Measurements from ENCODE around the gene TYSND1. TPM values are rescaled to one million over a fixed set of nuclear protein-coding genes. Genes with fewer than 3 reads are reported as not detected.
A peak's percentile ranks its signal among the peaks of the same experiment; 100 is the strongest.
"Not testable (repeated sequence)": the region's sequence is repeated elsewhere in the genome, so short reads cannot be mapped to it uniquely, and the experiment has no call there.

The TYSND1 gene
- total RNA-seq: 10 to 100 TPM; 12.5 to 13.0 TPM

DNA sequence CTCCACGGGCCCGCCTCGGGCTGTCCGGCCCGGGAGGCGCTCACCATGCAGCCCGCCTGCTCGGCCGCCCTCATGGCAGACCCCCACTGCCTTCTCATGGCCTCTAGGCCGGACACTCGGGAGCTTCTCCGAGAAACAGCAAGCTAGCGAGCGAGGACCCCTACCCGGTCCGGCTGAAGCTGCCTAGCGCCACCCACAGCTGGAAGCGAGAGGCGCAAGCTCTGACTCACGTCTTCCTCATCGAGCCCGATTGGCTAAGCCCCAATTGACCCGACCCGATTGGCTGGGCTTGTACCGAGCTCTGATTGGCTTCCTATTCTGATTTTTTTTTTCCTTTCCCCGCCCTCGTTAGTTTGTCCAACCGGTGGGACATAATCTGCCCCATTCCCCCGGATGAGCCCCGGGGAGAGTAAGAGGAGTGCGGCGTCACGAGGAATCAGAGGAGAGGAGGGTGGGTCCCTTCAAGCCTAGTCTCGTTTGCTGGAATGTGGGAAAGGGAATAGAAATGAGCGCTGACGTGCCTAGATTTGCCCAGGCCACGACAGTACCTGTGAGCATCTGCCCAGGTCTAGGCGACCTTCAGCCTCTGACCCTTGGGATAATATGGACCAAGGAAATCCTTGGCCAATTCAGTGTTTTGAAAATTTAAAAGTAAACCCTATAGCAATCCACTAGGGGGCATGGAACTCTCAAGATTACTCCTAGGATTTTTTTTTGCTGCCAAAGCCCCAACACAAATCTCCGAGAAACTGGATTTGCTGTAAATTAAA is at the start of gene TYSND1:
Gene TYSND1 (minus strand): TSS at position 212 of the 770 bp plus-strand sequence. CDS start 114 bp downstream, at position 98.
- no peaks in the 10 kb centered on the region for H3K27me3 Mint-ChIP-seq (ENCODE audit: low read depth)
- intact Hi-C loops (cut with micrococcal nuclease): loop anchor here (1.0 to 2.0 kb wide), 13 partner anchors 8 to 257 kb away; partner anchors contain the start of genes LRRC20, PPA1 and SAR1A
- H3K27ac Mint-ChIP-seq: peak within 1 kb of the TSS; percentile 93
- peaks cover 19% of the 10 kb centered on the region for H3K36me3 Mint-ChIP-seq (ENCODE audit: low read depth)
- CTCF ChIA-PET: interaction anchor here (0.6 to 4.7 kb wide), 45 partner anchors 9 to 309 kb away, joined by 3 to 69 read pairs (median 5); partner anchors contain the start of genes AIFM2 and SAR1A
- no peaks in the 10 kb centered on the region for H3K9me3 Mint-ChIP-seq
- peak; percentile 97 for DNase-seq
- H3K4me1 Mint-ChIP-seq (ENCODE audit: low read depth): peaks cover 33% of the 10 kb centered on the region
- H3K4me3 Mint-ChIP-seq: peak within 1 kb of the TSS; percentile 90

DNA sequence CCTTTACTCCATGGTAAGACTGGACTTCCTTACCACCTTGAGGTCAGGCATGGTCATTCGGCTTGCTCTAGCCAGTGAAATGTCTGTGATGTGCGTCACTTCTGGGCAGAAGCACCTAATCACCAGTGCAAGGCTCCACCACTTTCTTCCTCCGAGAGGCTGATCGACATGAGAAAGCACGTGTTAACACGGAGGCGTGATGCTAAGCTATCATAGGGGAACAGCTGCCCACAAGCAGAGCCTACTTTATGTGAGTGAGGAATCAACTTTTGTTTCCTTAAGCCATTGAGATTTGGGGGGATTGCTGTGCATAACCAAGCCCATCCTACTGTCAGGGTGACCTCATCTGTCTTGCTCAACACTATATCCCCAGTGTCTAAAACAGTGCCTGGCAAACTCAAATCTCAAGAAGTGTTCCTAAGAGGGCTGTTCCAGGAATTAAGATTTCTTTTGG is 46.9 kb upstream of the TYSND1 start:
- Mint-ChIP-seq H3K4me1 (ENCODE audit: low read depth) (peaks cover 4% of the 10 kb centered on the region), H3K9me3 (no peaks in the 10 kb centered on the region), H3K27me3 (ENCODE audit: low read depth) (no peaks in the 10 kb centered on the region), H3K27ac (no peak overlapping the region), H3K4me3 (no peak overlapping the region), H3K36me3 (ENCODE audit: low read depth) (peaks cover 5% of the 10 kb centered on the region)
- no peak for DNase-seq
- CTCF ChIA-PET: interaction anchor here (0.6 to 1.8 kb wide), 6 partner anchors 11 to 318 kb away, joined by 3 to 8 read pairs (median 4); partner anchors contain the start of gene TYSND1
- intact Hi-C loops (cut with micrococcal nuclease): no loop called here

- Mint-ChIP-seq H3K4me3 (no peak overlapping the region), H3K36me3 (ENCODE audit: low read depth) (peaks cover 2% of the 10 kb centered on the region), H3K9me3 (no peaks in the 10 kb centered on the region), H3K4me1 (ENCODE audit: low read depth) (peaks cover 2% of the 10 kb centered on the region), H3K27ac (no peak overlapping the region), H3K27me3 (ENCODE audit: low read depth) (no peaks in the 10 kb centered on the region)
- CTCF ChIA-PET: interaction anchor here (0.6 to 1.8 kb wide), 5 partner anchors 12 to 319 kb away, joined by 3 to 8 read pairs (median 4); partner anchors contain the start of gene TYSND1
- intact Hi-C loops (cut with micrococcal nuclease): no loop called here
- DNase-seq: no peak
These were observed 45.9 kb upstream of the TYSND1 start for GRCh38 chr10:70192326-70192968.

- no peak overlapping the region for H3K27ac Mint-ChIP-seq
- no peaks in the 10 kb centered on the region for H3K36me3 Mint-ChIP-seq (ENCODE audit: low read depth)
- H3K9me3 Mint-ChIP-seq: no peaks in the 10 kb centered on the region
- H3K4me3 Mint-ChIP-seq: no peak overlapping the region
- CTCF ChIA-PET: interaction anchor here (1.3 kb wide), 1 partner anchor 75 kb away, joined by 3 read pairs; no protein-coding TSS in a partner anchor
- intact Hi-C loops (cut with micrococcal nuclease): no loop called here
- H3K27me3 Mint-ChIP-seq (ENCODE audit: low read depth): no peaks in the 10 kb centered on the region
- no peaks in the 10 kb centered on the region for H3K4me1 Mint-ChIP-seq (ENCODE audit: low read depth)
- no peak for DNase-seq
These were observed 45.4 kb upstream of the TYSND1 start for GRCh38 chr10:70191972-70192305.

DNA sequence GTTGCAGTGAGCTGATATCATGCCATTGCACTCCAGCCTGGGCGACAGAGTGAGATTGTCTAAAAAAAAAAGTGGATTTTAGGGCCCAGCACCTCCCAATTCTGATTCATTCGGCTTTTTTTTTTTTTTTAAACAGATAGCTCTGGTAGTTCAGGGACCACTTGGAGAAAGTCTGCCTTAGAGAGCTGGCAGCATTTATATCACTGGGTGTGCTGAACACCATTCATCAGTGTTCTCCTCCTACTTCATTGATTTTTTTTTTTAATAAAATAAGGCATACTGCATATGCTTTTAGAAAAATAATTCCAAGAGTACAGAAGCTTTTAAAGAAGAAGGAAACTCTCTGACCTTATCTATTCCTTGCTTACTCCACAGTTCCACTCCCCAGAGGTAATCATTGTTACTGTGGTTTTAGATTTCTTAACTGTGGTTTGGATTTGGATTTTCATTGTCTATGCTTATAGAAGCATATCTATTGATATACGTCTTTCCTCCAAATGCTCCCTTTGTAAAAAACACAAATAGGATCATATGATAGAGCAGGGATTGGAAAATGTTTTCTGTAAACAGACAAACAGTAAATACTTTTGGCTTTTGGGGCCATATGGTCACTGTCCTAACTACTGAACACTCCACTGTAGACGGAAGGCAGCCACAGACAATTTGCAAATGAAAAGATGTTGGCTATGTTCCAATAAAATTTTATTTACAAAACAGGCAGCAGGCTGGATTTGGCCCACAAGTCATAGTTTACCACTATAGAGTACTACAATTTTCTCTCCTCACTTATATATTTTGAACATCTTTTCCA is 44.9 kb upstream of the TYSND1 start:
- Mint-ChIP-seq H3K27ac (no peak overlapping the region), H3K27me3 (ENCODE audit: low read depth) (no peaks in the 10 kb centered on the region), H3K36me3 (ENCODE audit: low read depth) (no peaks in the 10 kb centered on the region), H3K9me3 (no peaks in the 10 kb centered on the region), H3K4me3 (no peak overlapping the region), H3K4me1 (ENCODE audit: low read depth) (no peaks in the 10 kb centered on the region)
- intact Hi-C loops (cut with micrococcal nuclease): no loop called here
- CTCF ChIA-PET: interaction anchor here (0.6 to 1.1 kb wide), 2 partner anchors 75 to 240 kb away, joined by 3 read pairs; no protein-coding TSS in a partner anchor
- no peak for DNase-seq

DNA sequence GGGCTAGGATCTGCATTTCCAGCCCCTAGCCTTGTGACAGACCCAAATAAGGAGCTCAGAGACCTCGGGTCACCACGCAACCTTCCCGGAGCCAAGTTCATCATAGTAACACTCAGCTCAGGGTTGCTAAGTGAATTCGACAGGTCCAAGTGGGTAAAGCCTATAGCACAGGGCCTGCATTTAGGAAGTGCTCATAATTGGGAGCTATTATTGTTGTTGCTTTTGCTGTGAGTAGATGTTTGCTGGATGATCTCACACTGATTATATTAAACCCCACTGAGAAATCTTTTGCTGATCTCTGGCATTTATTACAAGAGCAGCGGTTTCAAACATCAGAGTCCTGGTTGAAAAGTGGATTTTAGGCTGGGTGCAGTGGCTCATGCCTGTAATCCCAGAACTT is 44.1 kb upstream of the TYSND1 start:
- H3K27ac Mint-ChIP-seq: no peak overlapping the region
- H3K4me1 Mint-ChIP-seq (ENCODE audit: low read depth): no peaks in the 10 kb centered on the region
- no peaks in the 10 kb centered on the region for H3K27me3 Mint-ChIP-seq (ENCODE audit: low read depth)
- no peak for DNase-seq
- no peaks in the 10 kb centered on the region for H3K36me3 Mint-ChIP-seq (ENCODE audit: low read depth)
- no peaks in the 10 kb centered on the region for H3K9me3 Mint-ChIP-seq
- CTCF ChIA-PET: interaction anchor here (0.6 to 1.1 kb wide), 4 partner anchors 43 to 241 kb away, joined by 3 to 5 read pairs (median 3); partner anchors contain the start of gene TYSND1
- H3K4me3 Mint-ChIP-seq: no peak overlapping the region
- intact Hi-C loops (cut with micrococcal nuclease): no loop called here

- intact Hi-C loops (cut with micrococcal nuclease): no loop called here
- Mint-ChIP-seq H3K27ac (no peak overlapping the region), H3K9me3 (no peaks in the 10 kb centered on the region), H3K4me3 (no peak overlapping the region), H3K4me1 (ENCODE audit: low read depth) (no peaks in the 10 kb centered on the region), H3K27me3 (ENCODE audit: low read depth) (no peaks in the 10 kb centered on the region), H3K36me3 (ENCODE audit: low read depth) (no peaks in the 10 kb centered on the region)
- CTCF ChIA-PET: interaction anchor here (0.7 to 1.1 kb wide), 3 partner anchors 43 to 74 kb away, joined by 3 to 5 read pairs (median 3); partner anchors contain the start of gene TYSND1
- DNase-seq: no peak
These were observed 43.6 kb upstream of the TYSND1 start for GRCh38 chr10:70190102-70190501.

DNA sequence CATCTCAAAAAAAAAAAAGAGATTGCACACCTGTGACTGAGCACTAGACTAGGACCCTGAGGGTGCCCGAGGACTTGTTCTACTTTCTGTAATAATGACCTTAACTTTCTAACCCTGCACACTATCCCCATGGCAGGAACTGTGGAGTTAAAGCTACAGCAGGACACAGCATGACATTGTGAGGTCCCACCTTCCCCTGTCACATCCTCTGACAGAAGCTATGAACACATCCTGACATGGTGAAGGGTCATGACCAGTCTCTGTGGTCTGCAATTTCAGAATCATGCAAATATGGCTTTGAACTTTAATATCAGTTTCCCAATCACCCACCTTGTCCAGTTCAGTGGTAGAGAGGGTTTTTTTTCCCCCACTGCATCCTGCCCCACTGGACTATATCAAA is 42.3 kb upstream of the TYSND1 start:
- no peak for DNase-seq
- CTCF ChIA-PET: no interaction called here
- no peaks in the 10 kb centered on the region for H3K36me3 Mint-ChIP-seq (ENCODE audit: low read depth)
- intact Hi-C loops (cut with micrococcal nuclease): no loop called here
- H3K27ac Mint-ChIP-seq: no peak overlapping the region
- H3K4me1 Mint-ChIP-seq (ENCODE audit: low read depth): no peaks in the 10 kb centered on the region
- H3K27me3 Mint-ChIP-seq (ENCODE audit: low read depth): no peaks in the 10 kb centered on the region
- H3K9me3 Mint-ChIP-seq: no peaks in the 10 kb centered on the region
- H3K4me3 Mint-ChIP-seq: no peak overlapping the region

GRCh38 chr10:70186571-70186970 is 40.1 kb upstream of the TYSND1 start:
- Mint-ChIP-seq H3K4me3 (no peak overlapping the region), H3K27ac (no peak overlapping the region), H3K9me3 (no peaks in the 10 kb centered on the region), H3K27me3 (ENCODE audit: low read depth) (no peaks in the 10 kb centered on the region), H3K36me3 (ENCODE audit: low read depth) (no peaks in the 10 kb centered on the region), H3K4me1 (ENCODE audit: low read depth) (no peaks in the 10 kb centered on the region)
- intact Hi-C loops (cut with micrococcal nuclease): no loop called here
- CTCF ChIA-PET: no interaction called here
- DNase-seq: no peak

DNA sequence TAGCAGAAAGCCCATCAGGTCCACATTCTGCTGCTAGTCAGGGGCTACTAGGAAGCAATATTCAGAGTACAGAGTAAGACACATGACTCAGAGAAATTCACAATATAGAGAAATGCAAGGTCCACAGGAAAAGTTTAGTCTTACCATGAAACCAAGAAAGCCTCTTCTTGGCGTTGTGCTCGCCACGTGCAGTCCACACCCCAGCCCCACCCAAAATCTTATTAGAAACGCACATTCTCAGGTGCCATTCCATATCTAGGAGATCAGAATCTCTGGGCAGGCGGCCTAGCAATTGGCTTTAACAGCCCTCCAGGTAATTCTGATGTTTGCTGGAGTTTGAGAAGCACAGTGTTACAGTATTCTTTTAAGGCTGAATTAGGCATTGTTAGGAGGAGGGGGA is 39.6 kb upstream of the TYSND1 start:
- H3K4me1 Mint-ChIP-seq (ENCODE audit: low read depth): no peaks in the 10 kb centered on the region
- CTCF ChIA-PET: no interaction called here
- intact Hi-C loops (cut with micrococcal nuclease): no loop called here
- DNase-seq: no peak
- H3K36me3 Mint-ChIP-seq (ENCODE audit: low read depth): no peaks in the 10 kb centered on the region
- H3K27me3 Mint-ChIP-seq (ENCODE audit: low read depth): no peaks in the 10 kb centered on the region
- H3K27ac Mint-ChIP-seq: no peak overlapping the region
- no peak overlapping the region for H3K4me3 Mint-ChIP-seq
- H3K9me3 Mint-ChIP-seq: no peaks in the 10 kb centered on the region

DNA sequence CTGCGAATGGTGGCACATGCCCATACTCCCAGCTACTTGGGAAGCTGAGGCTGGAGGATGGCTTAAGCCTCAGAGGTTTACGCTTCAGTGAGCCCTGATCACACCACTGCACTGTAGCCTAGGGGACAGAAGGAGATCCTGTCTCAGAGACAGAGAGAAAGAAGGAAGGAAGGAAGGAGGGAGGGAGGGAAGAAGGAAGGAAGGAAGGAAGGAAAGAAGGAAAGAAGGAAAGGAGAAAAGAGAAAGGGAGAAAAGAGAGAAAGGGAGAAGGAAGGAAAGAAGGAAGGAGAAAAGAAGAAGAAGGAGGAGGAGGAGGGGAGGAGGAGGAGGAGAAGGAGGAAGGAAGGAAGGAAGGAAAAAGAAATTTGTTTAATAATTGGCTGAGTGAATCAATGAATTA is 36.8 kb upstream of the TYSND1 start:
- no peak overlapping the region for H3K4me3 Mint-ChIP-seq
- CTCF ChIA-PET: no interaction called here
- DNase-seq: no peak
- H3K27me3 Mint-ChIP-seq (ENCODE audit: low read depth): no peaks in the 10 kb centered on the region
- H3K9me3 Mint-ChIP-seq: peaks cover 3% of the 10 kb centered on the region
- H3K4me1 Mint-ChIP-seq (ENCODE audit: low read depth): no peaks in the 10 kb centered on the region
- no peaks in the 10 kb centered on the region for H3K36me3 Mint-ChIP-seq (ENCODE audit: low read depth)
- intact Hi-C loops (cut with micrococcal nuclease): no loop called here
- no peak overlapping the region for H3K27ac Mint-ChIP-seq

DNA sequence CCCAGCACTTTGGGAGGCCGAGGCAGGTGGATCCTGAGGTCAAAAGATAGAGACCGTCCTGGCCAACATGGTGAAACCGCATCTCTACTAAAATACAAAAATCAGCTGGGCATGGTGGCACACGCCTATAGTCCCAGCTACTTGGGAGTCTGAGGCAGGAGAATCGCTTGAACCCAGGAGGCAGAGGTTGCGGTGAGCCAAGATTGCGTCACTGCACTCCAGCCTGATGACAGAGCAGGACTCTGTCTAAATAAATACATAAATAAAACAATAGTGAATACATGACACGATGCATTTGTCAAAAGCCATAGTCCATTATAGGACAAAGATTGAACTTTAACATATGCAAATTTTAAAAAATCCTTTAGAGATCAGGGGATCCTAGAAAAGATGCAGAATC is 32.7 kb upstream of the TYSND1 start:
- H3K9me3 Mint-ChIP-seq; intact Hi-C loops (cut with micrococcal nuclease); H3K4me1 Mint-ChIP-seq (ENCODE audit: low read depth); H3K27me3 Mint-ChIP-seq (ENCODE audit: low read depth); DNase-seq; CTCF ChIA-PET; H3K4me3 Mint-ChIP-seq; H3K36me3 Mint-ChIP-seq (ENCODE audit: low read depth); H3K27ac Mint-ChIP-seq: not testable (repeated sequence)

Measured in activated naive CD4-positive, alpha-beta T cell treated with anti-CD3 and anti-CD28 coated beads for 36 hours (primary cell).